NCI-H226 (cell line): ENCODE measurements around the gene USP25.

Experiments
- DNase-seq: peaks from one replicate; pipeline ENCODE4 v3.0.0-alpha.2; 2015

The USP25 gene

GRCh38 chr21:15764878-15765277, 35.1 kb downstream of the USP25 start:
- DNase-seq, result no peak

GRCh38 chr21:15766952-15767603, 37.3 kb downstream of the USP25 start:
- DNase-seq, result no peak

DNA sequence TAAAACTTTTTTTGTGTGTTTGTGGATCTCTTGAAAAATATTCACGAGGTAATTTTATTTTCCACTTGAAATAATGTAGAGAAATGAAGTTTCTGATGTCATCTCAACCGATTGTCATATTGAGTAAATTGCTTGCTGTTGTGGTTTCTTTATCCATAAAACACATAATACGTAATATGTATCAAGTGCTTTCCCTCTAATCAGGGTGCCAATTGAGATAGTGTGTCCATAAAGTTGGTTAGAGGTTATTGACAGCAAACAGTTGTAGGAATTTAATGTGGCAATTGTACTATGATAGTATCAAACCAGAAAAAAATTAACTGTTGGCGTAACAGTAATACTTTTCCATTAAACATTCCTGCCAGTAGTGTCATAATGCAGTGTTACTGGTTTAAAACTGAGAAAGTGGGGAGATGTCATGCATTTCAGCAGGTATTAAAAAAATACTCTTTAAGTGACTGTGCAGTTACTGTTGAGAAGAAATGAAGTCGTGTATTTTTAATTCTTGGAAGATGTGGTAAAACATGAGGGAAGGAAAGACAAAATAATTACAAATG, 38.3 kb downstream of the USP25 start:
- no peak for DNase-seq

DNA sequence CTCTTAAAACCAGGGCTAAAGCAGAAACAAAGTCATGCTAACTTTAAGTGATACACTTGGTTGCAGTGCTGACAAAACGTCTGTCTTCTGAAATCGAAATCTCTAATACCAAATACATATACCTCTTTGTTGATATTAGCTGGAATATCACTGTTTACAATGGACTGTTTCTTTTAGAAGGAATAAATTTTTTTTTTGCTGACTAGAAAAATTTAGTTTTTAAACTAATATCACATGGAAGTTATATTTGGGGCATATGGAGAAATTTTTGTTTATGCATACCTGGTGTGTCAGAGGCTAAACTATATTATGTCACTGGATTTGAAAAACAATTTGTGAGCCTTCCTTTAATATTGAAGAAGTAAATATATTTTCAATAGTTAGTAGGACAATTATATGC, 39.1 kb downstream of the USP25 start:
- no peak for DNase-seq

DNA sequence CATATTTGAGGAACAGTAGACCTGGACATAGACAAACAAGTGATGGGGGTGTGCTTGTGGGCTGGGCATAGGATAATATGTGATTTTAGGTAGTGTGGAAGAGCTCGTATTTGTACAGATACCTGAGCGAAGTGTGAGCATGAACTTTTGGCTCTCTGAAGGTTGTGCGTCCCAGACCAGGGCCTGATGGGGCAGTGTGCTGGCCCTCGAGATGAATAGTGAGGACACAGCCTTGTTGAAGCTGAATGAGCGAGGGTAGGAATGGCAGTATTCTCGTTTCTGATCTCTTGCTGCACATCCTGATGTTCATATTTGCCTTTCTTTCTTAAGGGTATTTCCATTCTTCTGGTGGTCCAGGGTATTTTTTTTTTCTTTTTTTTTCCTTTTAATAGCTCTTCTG, 41.5 kb downstream of the USP25 start:
- no peak for DNase-seq

DNA sequence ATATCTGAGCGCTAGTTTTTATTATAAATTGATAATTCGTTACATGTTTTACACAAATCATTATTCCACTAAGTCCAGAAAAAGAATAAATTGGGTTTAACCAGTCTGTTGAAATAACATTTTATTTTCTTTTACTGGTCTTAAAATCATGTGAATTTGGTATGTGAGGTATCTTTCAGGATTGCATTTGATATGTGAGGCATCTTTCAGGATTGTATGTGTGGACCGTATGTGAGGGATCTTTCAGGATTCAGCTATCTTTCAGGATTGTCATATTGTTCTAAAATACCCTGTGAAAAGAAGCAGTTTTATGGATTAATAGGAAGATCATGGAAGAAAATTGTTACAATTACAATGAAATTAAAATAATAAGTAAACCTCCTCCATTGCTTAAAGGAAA, 42.9 kb downstream of the USP25 start:
- no peak for DNase-seq

GRCh38 chr21:15774590-15774989, 44.8 kb downstream of the USP25 start:
- DNase-seq, result peak; percentile 19

DNA sequence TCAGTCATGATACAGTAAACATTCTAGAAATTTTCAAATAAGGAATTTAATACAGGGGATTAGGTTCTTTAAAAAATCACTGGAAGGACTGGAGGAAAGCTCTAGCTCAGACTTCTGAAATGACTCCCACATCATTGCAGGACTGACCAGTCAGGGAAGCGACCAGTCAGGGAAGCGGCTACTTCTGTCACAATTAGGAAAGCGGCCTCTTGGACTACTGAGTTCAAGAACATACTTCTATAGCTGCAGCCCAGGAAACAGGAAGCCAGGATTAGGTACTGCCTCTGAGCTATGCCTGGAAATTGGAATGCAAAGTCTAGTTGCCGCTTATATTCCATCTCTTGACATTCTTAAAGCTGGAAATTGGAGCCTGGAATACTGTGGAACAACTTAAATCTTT, 45.5 kb downstream of the USP25 start:
- DNase-seq, result peak; percentile 8

DNA sequence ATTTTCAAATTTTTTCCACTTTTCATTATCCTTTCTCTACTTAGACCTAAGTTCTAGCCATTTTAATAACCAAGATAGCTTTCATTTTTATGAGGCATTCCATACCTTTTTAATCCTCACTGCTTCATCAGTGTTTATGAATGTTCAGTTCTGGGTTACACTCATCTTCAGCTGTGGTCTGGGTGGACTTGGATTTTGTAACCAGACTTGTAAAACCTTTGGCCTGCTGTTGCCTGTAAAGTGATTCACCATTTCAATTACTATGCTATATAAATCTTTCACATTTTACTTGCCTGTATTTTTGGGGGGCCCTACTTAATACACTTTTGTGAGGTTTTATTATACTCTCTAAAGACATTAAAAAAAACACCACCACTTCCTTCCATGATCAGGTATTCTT, 46.2 kb downstream of the USP25 start:
- DNase-seq, result peak; percentile 65

DNA sequence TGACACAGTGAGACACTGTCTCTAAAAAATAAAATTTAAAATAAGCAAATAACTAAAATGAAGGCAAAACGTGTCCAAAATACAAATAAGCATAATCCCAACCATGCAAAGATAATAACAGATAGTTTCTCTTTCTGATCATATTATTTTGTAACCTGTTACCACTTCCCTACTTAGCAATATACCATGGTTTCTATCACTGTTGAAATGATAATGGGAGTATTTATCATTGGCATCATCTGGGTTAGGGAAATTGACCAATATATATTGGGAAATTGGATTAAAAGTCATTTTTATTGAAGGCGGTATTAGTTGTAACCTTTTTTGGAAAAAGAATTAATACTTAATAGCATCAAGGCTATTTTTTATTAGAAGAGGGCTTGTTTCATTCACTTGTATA, 47.0 kb downstream of the USP25 start:
- no peak for DNase-seq

GRCh38 chr21:15781986-15782385, 52.2 kb downstream of the USP25 start:
- DNase-seq, result no peak

DNA sequence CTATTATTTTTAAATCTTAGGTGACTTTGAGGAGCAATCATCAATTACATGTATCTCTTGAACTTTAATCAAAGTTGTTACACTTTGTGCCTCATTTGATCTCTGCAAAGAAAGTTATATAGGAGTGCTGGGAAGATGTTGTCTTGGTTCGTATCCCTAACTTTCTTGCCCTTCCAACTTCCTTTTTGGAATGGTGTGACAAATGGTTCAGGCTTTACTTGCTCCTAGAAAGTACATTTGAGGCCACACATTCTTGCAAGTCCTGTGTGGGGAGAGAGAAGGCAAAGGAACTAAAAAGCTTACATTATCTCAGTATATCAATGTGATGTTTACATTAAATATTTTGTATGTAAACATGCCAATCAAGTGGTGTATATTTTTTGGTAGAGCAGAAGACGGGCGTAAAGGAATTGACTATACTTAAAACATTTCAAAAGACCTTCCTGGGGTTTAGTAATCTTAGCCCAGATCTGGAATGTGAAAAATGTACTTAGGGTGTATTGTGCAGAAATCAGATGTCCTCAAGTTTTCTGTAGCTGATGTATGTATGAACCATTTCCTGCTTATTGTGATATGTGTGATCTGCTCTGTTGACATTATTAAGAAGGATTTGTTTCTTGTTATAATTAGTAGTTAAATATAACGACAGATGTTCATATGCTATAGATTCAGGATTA, 59.2 kb downstream of the USP25 start:
- DNase-seq, result peak; percentile 10

- no peak for DNase-seq
These were observed 63.3 kb downstream of the USP25 start for GRCh38 chr21:15793109-15793508.

DNA sequence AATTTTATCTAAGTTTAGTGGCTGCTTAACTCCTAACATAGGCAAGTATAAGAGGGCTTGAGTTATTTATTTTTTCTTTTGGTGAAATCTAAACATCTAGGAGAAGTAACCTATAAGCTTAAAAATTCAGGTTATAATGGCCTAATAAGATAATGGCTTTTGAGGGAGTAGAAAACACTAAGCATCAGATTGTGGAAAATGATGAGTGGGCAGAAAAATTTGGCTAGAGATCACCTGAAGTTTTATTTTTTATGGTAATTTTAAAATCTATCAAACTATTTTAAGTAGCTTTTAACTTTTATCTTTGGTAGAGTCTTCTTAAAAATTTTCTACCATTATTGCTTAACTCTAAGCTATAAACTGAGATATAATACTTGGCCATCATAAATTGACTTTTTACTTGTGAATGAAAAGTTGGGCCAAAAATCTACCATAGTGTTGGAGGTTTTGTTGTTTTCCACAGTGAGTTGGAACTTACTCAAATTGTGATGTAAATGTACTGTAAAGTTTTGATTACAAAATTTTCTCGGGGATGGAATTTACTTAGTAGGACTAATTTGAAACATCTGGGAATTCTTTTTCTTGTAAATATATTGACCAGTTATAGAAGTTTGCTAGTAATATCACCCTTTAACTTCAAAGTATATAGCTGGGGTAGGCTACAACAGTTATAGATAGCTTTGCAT, 63.9 kb downstream of the USP25 start:
- no peak for DNase-seq

DNA sequence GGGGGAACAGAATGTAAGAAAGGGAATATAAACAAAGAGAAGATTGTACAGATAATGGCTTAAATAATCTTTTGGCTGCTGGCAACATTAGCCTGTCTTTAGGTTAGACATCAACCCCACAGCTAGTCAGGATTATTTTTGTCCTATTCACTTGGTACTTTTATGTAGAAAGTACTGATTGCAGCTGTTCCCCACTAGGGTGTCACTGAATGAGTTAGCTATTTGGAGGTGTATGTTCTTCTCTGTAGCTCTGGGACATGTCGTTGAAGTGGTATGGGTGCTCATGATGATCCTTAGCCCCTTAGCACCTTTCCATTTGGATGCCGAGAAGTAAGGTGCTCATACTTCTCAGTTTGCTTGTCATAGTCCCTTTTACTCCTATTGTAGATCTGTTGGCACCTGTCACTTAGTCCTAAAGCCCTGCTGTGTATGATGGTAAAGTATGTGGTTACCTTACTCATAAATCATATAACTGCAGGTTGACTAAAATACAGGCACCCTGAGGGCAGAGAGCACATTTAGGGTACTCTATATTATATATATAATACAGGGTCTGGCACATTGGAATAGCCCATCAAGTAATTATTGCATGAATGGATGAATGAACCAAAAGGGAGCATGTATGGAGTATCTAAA, 64.6 kb downstream of the USP25 start:
- no peak for DNase-seq

DNA sequence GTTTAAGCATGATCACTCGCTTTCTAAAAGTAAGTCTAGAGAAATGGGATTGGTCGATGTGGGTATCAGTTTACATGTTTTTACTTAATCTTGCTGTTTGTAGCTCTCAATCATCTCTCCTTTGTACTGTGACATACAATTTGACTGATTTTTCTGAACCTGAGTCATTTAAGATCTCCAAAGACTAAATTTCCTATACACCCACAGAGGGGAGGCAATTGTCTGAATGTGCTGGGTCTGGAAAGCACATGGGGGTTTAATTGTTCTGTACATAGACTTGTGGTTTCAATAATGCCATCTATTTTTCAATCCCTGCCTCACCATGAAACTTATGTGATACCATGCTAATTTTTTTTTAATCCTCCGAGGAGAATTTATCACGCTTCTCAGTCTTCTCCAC, 65.8 kb downstream of the USP25 start:
- no peak for DNase-seq

- no peak for DNase-seq
These were observed 68.0 kb downstream of the USP25 start for GRCh38 chr21:15797577-15798363.

- no peak for DNase-seq
These were observed 71.6 kb downstream of the USP25 start for GRCh38 chr21:15801352-15801863.

GRCh38 chr21:15804247-15805005, 74.6 kb downstream of the USP25 start:
- no peak for DNase-seq

GRCh38 chr21:15809065-15809464, 79.3 kb downstream of the USP25 start:
- no peak for DNase-seq

DNA sequence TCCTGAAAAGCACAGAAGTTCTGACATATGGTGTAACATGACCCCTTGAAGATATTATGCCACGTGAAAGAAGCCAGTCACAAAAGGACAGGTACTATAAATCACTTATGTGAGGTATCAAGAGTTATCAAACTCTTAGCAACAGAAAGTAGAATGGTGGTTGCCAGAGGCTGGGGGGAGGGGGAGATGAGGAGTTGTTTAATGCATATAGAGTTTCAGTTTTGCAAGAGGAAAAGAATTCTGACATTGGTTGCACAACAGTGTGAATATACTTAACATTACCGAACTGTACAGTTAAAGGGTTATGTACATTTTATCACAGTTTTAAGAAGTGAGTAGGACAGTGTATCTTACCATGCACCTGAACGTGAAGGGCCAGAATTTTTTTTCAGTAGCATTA, 80.0 kb downstream of the USP25 start:
- peak; percentile 38 for DNase-seq

DNA sequence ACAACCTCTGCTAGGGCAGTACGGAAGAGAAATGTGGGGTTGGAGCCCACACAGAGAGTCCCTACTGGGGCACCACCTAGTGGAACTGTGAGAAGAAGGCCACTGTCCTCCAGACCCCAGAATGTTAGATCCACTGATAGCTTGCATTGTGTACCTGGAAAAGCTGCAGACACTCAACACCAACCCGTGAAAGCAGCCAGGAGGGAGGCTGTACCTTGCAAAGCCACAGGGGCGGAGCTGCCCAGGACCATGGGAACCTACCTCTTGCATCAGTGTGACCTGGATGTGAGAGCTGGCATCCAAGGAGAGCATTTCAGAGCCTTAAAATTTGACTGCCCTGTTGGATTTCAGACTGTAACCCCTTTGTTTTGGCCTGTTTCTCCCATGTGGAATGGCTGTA, 85.5 kb downstream of the USP25 start:
- no peak for DNase-seq
